ENCODE results near the gene CACNA1D.

CACNA1D gene

GRCh38 chr3:53695324-53695690, 200.9 kb downstream of the CACNA1D start:
- DNase-seq: no peak

GRCh38 chr3:53696401-53697172, 202.2 kb downstream of the CACNA1D start:
- no peak for DNase-seq

- no peak for DNase-seq
These were observed 206.0 kb downstream of the CACNA1D start for GRCh38 chr3:53700441-53700840.

GRCh38 chr3:53702776-53703530, 208.5 kb downstream of the CACNA1D start:
- DNase-seq: no peak

GRCh38 chr3:53703630-53704362, 209.4 kb downstream of the CACNA1D start:
- DNase-seq: no peak

- no peak for DNase-seq
These were observed 209.9 kb downstream of the CACNA1D start for GRCh38 chr3:53704363-53704725.

GRCh38 chr3:53705024-53705745, 210.8 kb downstream of the CACNA1D start:
- DNase-seq: no peak

- no peak for DNase-seq
These were observed 211.4 kb downstream of the CACNA1D start for GRCh38 chr3:53705774-53706173.

- no peak for DNase-seq
These were observed 212.8 kb downstream of the CACNA1D start for GRCh38 chr3:53707222-53707621.

- no peak for DNase-seq
These were observed 213.7 kb downstream of the CACNA1D start for GRCh38 chr3:53708001-53708621.

GRCh38 chr3:53709256-53709655, 214.8 kb downstream of the CACNA1D start:
- DNase-seq: no peak

- DNase-seq: peak; percentile 74
These were observed 215.7 kb downstream of the CACNA1D start for GRCh38 chr3:53709860-53710674.

- DNase-seq: peak; percentile 6
These were observed 217.0 kb downstream of the CACNA1D start for GRCh38 chr3:53711387-53711786.

- no peak for DNase-seq
These were observed 218.5 kb downstream of the CACNA1D start for GRCh38 chr3:53712817-53713388.

- no peak for DNase-seq
These were observed 219.2 kb downstream of the CACNA1D start for GRCh38 chr3:53713626-53714025.

GRCh38 chr3:53715815-53716483, 221.5 kb downstream of the CACNA1D start:
- DNase-seq: no peak

- no peak for DNase-seq
These were observed 222.6 kb downstream of the CACNA1D start for GRCh38 chr3:53716998-53717397.

- DNase-seq: no peak
These were observed 224.1 kb downstream of the CACNA1D start for GRCh38 chr3:53718462-53718861.

- DNase-seq: no peak
These were observed 225.4 kb downstream of the CACNA1D start for GRCh38 chr3:53719796-53720195.
